GM13976 (cell line): ENCODE results near the gene GNLY.

Experiments used
- DNase-seq: peaks from one replicate; pipeline ENCODE4 v3.0.0; 2012; ENCODE audit warnings: low spot score
- CTCF ChIP-seq: IDR thresholded peaks from 2 replicates; pipeline ENCODE4 v1.5.1; 2012; ENCODE audit warnings: borderline replicate concordance, mild to moderate bottlenecking; ENCODE audit not compliant: insufficient read depth; ENCODE audit errors: extremely low read depth, missing control alignments, control extremely low read depth
- in situ Hi-C: fragments of 300-500 bp; cut with MboI; formaldehyde crosslinking; loops from one replicate; pipeline ENCODE4 v1.12.0; 2022; ENCODE audit warnings: low sequenced_read_pairs, mixed read lengths, inconsistent platforms; ENCODE audit not compliant: unreplicated experiment

Gene GNLY

GRCh38 chr2:85723707-85724360 is 29.7 kb downstream of the GNLY start:
- no peak for TF ChIP-seq CTCF
- no peak for DNase-seq
- in situ Hi-C loops: no loop called here

- no peak for TF ChIP-seq CTCF
- in situ Hi-C loops: no loop called here
- DNase-seq: no peak
Measured at GRCh38 chr2:85724731-85725181, 30.6 kb downstream of the GNLY start.

GRCh38 chr2:85725451-85725850 is 31.3 kb downstream of the GNLY start:
- TF ChIP-seq CTCF: no peak
- in situ Hi-C loops: no loop called here
- DNase-seq: no peak

GRCh38 chr2:85727798-85728197 is 33.6 kb downstream of the GNLY start:
- in situ Hi-C loops: no loop called here
- no peak for DNase-seq
- no peak for TF ChIP-seq CTCF

GRCh38 chr2:85728342-85728741 is 34.2 kb downstream of the GNLY start:
- in situ Hi-C loops: no loop called here
- no peak for DNase-seq
- no peak for TF ChIP-seq CTCF

GRCh38 chr2:85728883-85729824 is 35.0 kb downstream of the GNLY start:
- DNase-seq: peak; percentile 91
- in situ Hi-C loops: no loop called here
- peak; percentile 90 for TF ChIP-seq CTCF
